Stimulated activated CD8-positive, alpha-beta memory T cell treated with anti-CD3 and anti-CD28 coated beads, Interleukin-12 subunit alpha, Interleukin-12 subunit beta, amount 100 ng/mL, for 1 hour (primary cell): ENCODE results near the gene EVA1A.
"Not testable (repeated sequence)": the region's sequence is repeated elsewhere in the genome, so short reads cannot be mapped to it uniquely, and the experiment has no call there.

Experiments
- DNase-seq: peaks from one replicate; pipeline ENCODE4 v3.0.0-alpha.2; 2020; ENCODE audit warnings: low read depth

EVA1A gene

GRCh38 chr2:75517547-75518230 lies 43.0 kb downstream of the EVA1A start:
- DNase-seq = no peak

- no peak for DNase-seq
Measured at GRCh38 chr2:75516378-75517360, 44.1 kb downstream of the EVA1A start.

GRCh38 chr2:75515584-75516368 lies 45.0 kb downstream of the EVA1A start:
- DNase-seq = no peak

- DNase-seq = no peak
Measured at GRCh38 chr2:75513616-75514170, 47.0 kb downstream of the EVA1A start.

GRCh38 chr2:75512455-75513212 lies 48.1 kb downstream of the EVA1A start:
- no peak for DNase-seq

GRCh38 chr2:75506101-75506697 lies 54.5 kb downstream of the EVA1A start:
- DNase-seq = no peak

- no peak for DNase-seq
Measured at GRCh38 chr2:75505012-75505411, 55.7 kb downstream of the EVA1A start.

- no peak for DNase-seq
Measured at GRCh38 chr2:75503048-75503607, 57.6 kb downstream of the EVA1A start.

GRCh38 chr2:75500633-75501032 lies 60.1 kb downstream of the EVA1A start:
- DNase-seq = no peak

- no peak for DNase-seq
Measured at GRCh38 chr2:75499534-75499933, 61.2 kb downstream of the EVA1A start.

GRCh38 chr2:75498907-75499306 lies 61.8 kb downstream of the EVA1A start:
- no peak for DNase-seq

- no peak for DNase-seq
Measured at GRCh38 chr2:75497256-75497655, 63.5 kb downstream of the EVA1A start.

- DNase-seq = no peak
Measured at GRCh38 chr2:75495862-75496261, 64.9 kb downstream of the EVA1A start.

GRCh38 chr2:75494137-75494769 lies 66.5 kb downstream of the EVA1A start:
- no peak for DNase-seq

- no peak for DNase-seq
Measured at GRCh38 chr2:75493230-75493629, 67.5 kb downstream of the EVA1A start.

GRCh38 chr2:75491129-75491753 lies 69.5 kb downstream of the EVA1A start:
- DNase-seq = no peak

GRCh38 chr2:75489721-75490120 lies 71.0 kb downstream of the EVA1A start:
- DNase-seq = no peak

- DNase-seq = no peak
Measured at GRCh38 chr2:75488157-75488556, 72.6 kb downstream of the EVA1A start.

- DNase-seq = not testable (repeated sequence)
Measured at GRCh38 chr2:75486735-75487134, 74.0 kb downstream of the EVA1A start.

- DNase-seq = no peak
Measured at GRCh38 chr2:75484840-75485239, 75.9 kb downstream of the EVA1A start.
